Measurements from ENCODE around the gene CFAP299. TPM values are rescaled to one million over a fixed set of nuclear protein-coding genes. Genes with fewer than 3 reads are reported as not detected.

Gene CFAP299
- total and polyA plus RNA-seq, 9 of the 15 experiments (the other 6 are each of a cell fraction or from before 2014, with no cell fraction given): 0.09 to 3.0 (median 0.76) TPM

DNA sequence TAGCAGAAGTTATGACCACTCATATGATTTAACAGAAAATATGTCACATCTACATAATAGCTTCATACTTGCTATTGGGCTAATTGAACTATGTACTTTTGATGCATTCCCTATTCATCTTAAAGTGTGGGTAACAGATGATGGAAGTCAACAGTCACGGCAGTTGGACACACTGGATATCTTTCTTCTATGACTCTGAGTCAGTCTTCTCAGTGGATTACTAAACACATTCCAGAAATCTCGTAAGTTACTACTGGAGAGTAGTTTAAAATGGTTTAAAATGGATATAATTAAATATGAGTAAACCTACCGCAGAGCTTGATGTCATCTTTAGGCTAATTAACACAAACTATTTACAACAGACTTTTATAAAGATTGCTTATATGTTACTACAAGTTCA, 30.1 kb upstream of the CFAP299 start:
- no peak overlapping the region for H3K4me3 ChIP-seq
- WGBS (ENCODE audit: insufficient coverage, low coverage, missing lambda C conversion rate): 32% methylated on average over 3 of the region's 3 CpGs
- no peak overlapping the region for H3K27ac ChIP-seq (ENCODE audit: extremely low read depth, low read depth, low read length)
- H4K20me1 ChIP-seq (replicated peaks; ENCODE audit: control insufficient read depth, insufficient read depth, low read length): no peaks in the 10 kb centered on the region
- H3K4me2 ChIP-seq (ENCODE audit: insufficient read depth, low read length): no peak overlapping the region
- no peaks in the 10 kb centered on the region for H3K27me3 ChIP-seq (ENCODE audit: control insufficient read depth in 2 of 2, insufficient read depth in 2 of 2, low read length in 2 of 2)
- no peaks in the 10 kb centered on the region for H3K9me3 ChIP-seq (replicated peaks; ENCODE audit: control insufficient read depth, insufficient read depth, low read depth, low read length)
- no peaks in the 10 kb centered on the region for H3K36me3 ChIP-seq (ENCODE audit: control insufficient read depth, insufficient read depth, low read length)
- intact Hi-C loops (cut with micrococcal nuclease) (no loop called here), in situ Hi-C loops (cut with MboI) (no loop called here)
- H2AFZ ChIP-seq (ENCODE audit: low read depth, low read length): no peak overlapping the region
- no peak for FAIRE-seq
- no peak overlapping the region for H3K9ac ChIP-seq (ENCODE audit: insufficient read depth in 1 of 2, low read depth in 2 of 2, low read length in 2 of 2)
- no TSS peak for BruUV-seq (replicated peaks)
- POLR2A ChIA-PET: no interaction called here
- DNase-seq (ENCODE audit: extremely low read depth in 1 of 4, low spot score in 3 of 4): no peak
- H3K9me1 ChIP-seq (ENCODE audit: control insufficient read depth, insufficient read depth, low read length): no peaks in the 10 kb centered on the region
- no peak for ATAC-seq
- CTCF ChIA-PET (ENCODE audit: low intra/inter-chr PET ratio): no interaction called here
- H3K79me2 ChIP-seq (ENCODE audit: control insufficient read depth, insufficient read depth, low read length): no peaks in the 10 kb centered on the region
- H3K4me1 ChIP-seq (replicated peaks in 1 of 2; ENCODE audit: control insufficient read depth in 2 of 2, insufficient read depth in 2 of 2, low read length in 2 of 2): no peaks in the 10 kb centered on the region
- TF ChIP-seq ZNF232 (CRISPR knock-in tag; IDR thresholded peaks at IDR 0.05) (no peak), U2AF1 (optimal IDR thresholded peaks at IDR 0.05; ENCODE audit: low read depth, low read length) (no peak), RBM17 (IDR thresholded peaks at IDR 0.05; ENCODE audit: borderline replicate concordance, low read depth, low read length) (no peak), ZNF146 (CRISPR knock-in tag; IDR thresholded peaks at IDR 0.05; ENCODE audit: unreplicated experiment) (no peak), PHF21A (IDR thresholded peaks at IDR 0.05; ENCODE audit: borderline replicate concordance, low read depth) (no peak), CBFB (CRISPR knock-in tag; IDR thresholded peaks at IDR 0.05) (no peak), ATF3 (IDR thresholded peaks at IDR 0.05) (no peak), ATF3 (CRISPR knock-in tag; conservative IDR thresholded peaks at IDR 0.05) (no peak), KLF1 (tag; IDR thresholded peaks at IDR 0.05) (no peak), PHTF2 (CRISPR knock-in tag; IDR thresholded peaks at IDR 0.05) (no peak), ZNF324 (CRISPR knock-in tag; IDR thresholded peaks at IDR 0.05) (no peak), FOXO4 (CRISPR knock-in tag; IDR thresholded peaks at IDR 0.05) (no peak), BRF1 (IDR thresholded peaks at IDR 0.05; ENCODE audit: borderline replicate concordance, extremely low read depth, insufficient read length) (no peak), ZNF699 (CRISPR knock-in tag; IDR thresholded peaks at IDR 0.05; ENCODE audit: insufficient replicate concordance) (no peak), ZNF76 (CRISPR knock-in tag; IDR thresholded peaks at IDR 0.05; ENCODE audit: borderline replicate concordance) (no peak), HDAC3 (IDR thresholded peaks at IDR 0.05; ENCODE audit: borderline replicate concordance, partially characterized antibody) (no peak), ZNF224 (CRISPR knock-in tag; IDR thresholded peaks at IDR 0.05) (no peak)
- TF ChIP-seq, protein P1, sequence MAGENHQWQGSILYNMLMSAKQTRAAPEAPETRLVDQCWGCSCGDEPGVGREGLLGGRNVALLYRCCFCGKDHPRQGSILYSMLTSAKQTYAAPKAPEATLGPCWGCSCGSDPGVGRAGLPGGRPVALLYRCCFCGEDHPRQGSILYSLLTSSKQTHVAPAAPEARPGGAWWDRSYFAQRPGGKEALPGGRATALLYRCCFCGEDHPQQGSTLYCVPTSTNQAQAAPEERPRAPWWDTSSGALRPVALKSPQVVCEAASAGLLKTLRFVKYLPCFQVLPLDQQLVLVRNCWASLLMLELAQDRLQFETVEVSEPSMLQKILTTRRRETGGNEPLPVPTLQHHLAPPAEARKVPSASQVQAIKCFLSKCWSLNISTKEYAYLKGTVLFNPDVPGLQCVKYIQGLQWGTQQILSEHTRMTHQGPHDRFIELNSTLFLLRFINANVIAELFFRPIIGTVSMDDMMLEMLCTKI (IDR thresholded peaks at IDR 0.05; ENCODE audit: partially characterized antibody): no peak

All from K562 (cell line).